Measurements from ENCODE around the gene MAN2B2. TPM values are rescaled to one million over a fixed set of nuclear protein-coding genes. Genes with fewer than 3 reads are reported as not detected.

The MAN2B2 gene
- total RNA-seq, 1 experiment from 2014 or later = 5.9 TPM

- no peak overlapping the region for H3K4me3 Mint-ChIP-seq
- Histone ChIP-seq H3K9ac (ENCODE audit: extremely low read depth, insufficient read length, low read length) (no peak overlapping the region), H2BK5ac (ENCODE audit: insufficient read length, low read length) (no peak overlapping the region), H3K9me3 (ENCODE audit: control insufficient read depth, low read depth, low read length) (no peaks in the 10 kb centered on the region), H3K4me2 (ENCODE audit: insufficient read depth, insufficient read length, low read length) (no peak overlapping the region), H3T11ph (ENCODE audit: low read length) (no peak overlapping the region), H2AFZ (ENCODE audit: low read length) (no peak overlapping the region), H3K23me2 (ENCODE audit: insufficient read length, low read depth, low read length, poor library complexity, severe bottlenecking) (no peaks in the 10 kb centered on the region), H2BK15ac (ENCODE audit: low read depth, low read length) (no peak overlapping the region), H4K20me1 (ENCODE audit: control insufficient read depth, insufficient read depth, insufficient read length) (no peaks in the 10 kb centered on the region), H3K56ac (ENCODE audit: insufficient read length, low read depth, low read length) (no peak overlapping the region), H3K14ac (ENCODE audit: insufficient read depth, low read length) (no peak overlapping the region), H4K8ac (replicated peaks; ENCODE audit: insufficient read length, low read depth, low read length) (no peak overlapping the region), H3K79me2 (ENCODE audit: insufficient read depth, low read length) (no peaks in the 10 kb centered on the region), H4K91ac (ENCODE audit: insufficient read length, low read depth, low read length) (no peak overlapping the region), H4K5ac (ENCODE audit: insufficient read length, low read depth, low read length) (no peak overlapping the region), H3K27me3 (ENCODE audit: insufficient read depth, low read length) (no peaks in the 10 kb centered on the region), H2BK20ac (ENCODE audit: low read depth, low read length, poor library complexity, severe bottlenecking) (no peak overlapping the region), H2BK120ac (ENCODE audit: low read depth, low read length, poor library complexity, severe bottlenecking) (no peak overlapping the region), H3K23ac (ENCODE audit: insufficient read length, low read depth, low read length) (no peak overlapping the region), H3K27ac (ENCODE audit: insufficient read length, low read depth, low read length) (no peak overlapping the region), H3K4ac (ENCODE audit: low read depth, low read length) (no peak overlapping the region), H3K18ac (ENCODE audit: insufficient read length, low read depth, low read length) (no peak overlapping the region), H2AK5ac (ENCODE audit: insufficient read length, low read length) (no peak overlapping the region), H3K4me1 (ENCODE audit: insufficient read depth, low read length) (no peaks in the 10 kb centered on the region), H3K79me1 (ENCODE audit: insufficient read depth, low read depth, low read length, poor library complexity, severe bottlenecking) (no peaks in the 10 kb centered on the region), H2BK12ac (ENCODE audit: insufficient read length, low read depth, low read length) (no peak overlapping the region)
- 0 out of 2 replicates have a peak, but pooled peaks cover 2% of the 10 kb centered on the region for H3K27me3 Mint-ChIP-seq (ENCODE audit: low read depth)
- H3K27ac Mint-ChIP-seq = no peak overlapping the region
- no peaks in the 10 kb centered on the region; a peak in 1 of 5 replicates for H3K9me3 Mint-ChIP-seq
- peaks cover 0 to 4% (median 0%) of the 10 kb centered on the region in 3 experiments; a peak in 2 of 7 replicates for H3K36me3 Mint-ChIP-seq (ENCODE audit: insufficient read depth in 1 of 3, low read depth in 3 of 3)
- no CpG with 5 or more reads among the region's 22 CpGs for WGBS (ENCODE audit: extremely low coverage, insufficient read length, low lambda C conversion rate)
- H3K4me1 Mint-ChIP-seq = 0 out of 4 replicates have a peak, but pooled peaks cover 0 to 8% of the 10 kb centered on the region in 2 experiments
- no peak for DNase-seq
- TF ChIP-seq CTCF (conservative IDR thresholded peaks at IDR 0.05) = no peak
Observed at GRCh38 chr4:6594341-6594740, 19.4 kb downstream of the MAN2B2 start.

Measured in H9 (cell line).